D721Med (cell line): ENCODE results near the gene MCMBP.
"Not testable (repeated sequence)": the region's sequence is repeated elsewhere in the genome, so short reads cannot be mapped to it uniquely, and the experiment has no call there.

Experiments used
- DNase-seq: peaks from one replicate; pipeline ENCODE4 v3.0.0; 2011; ENCODE audit warnings: low spot score; ENCODE audit not compliant: insufficient read length
- FAIRE-seq: peaks from 2 replicates; lab custom pipeline; 2011; peaks lifted over from hg19 to GRCh38; lab: Jason Lieb, UNC
- CTCF ChIP-seq: IDR thresholded peaks from 2 replicates; pipeline ENCODE4 v1.5.1; 2012; ENCODE audit warnings: mild to moderate bottlenecking, control low read depth; ENCODE audit not compliant: insufficient read depth; ENCODE audit errors: missing control alignments

The MCMBP gene

GRCh38 chr10:119871881-119872609 is 598 bp downstream of the MCMBP start:
- no peak for TF ChIP-seq CTCF
- no peak for DNase-seq
- FAIRE-seq = no peak

GRCh38 chr10:119869398-119869797 is 3.2 kb downstream of the MCMBP start:
- DNase-seq, FAIRE-seq: not testable (repeated sequence)

GRCh38 chr10:119867317-119867716 is 5.3 kb downstream of the MCMBP start:
- FAIRE-seq (no peak), DNase-seq (no peak)
- no peak for TF ChIP-seq CTCF

- DNase-seq = no peak
- no peak for FAIRE-seq
- TF ChIP-seq CTCF = no peak
Measured at GRCh38 chr10:119865699-119866240, 6.9 kb downstream of the MCMBP start.

- FAIRE-seq = no peak
Measured at GRCh38 chr10:119863951-119864565, 8.6 kb downstream of the MCMBP start.

GRCh38 chr10:119862524-119862923 is 10.1 kb downstream of the MCMBP start:
- no peak for TF ChIP-seq CTCF
- FAIRE-seq (no peak), DNase-seq (no peak)

More at GRCh38 chr10:119863951-119864565, 8.6 kb downstream of the MCMBP start:
- no peak for TF ChIP-seq CTCF
- no peak for DNase-seq

GRCh38 chr10:119860866-119861607 is 11.6 kb downstream of the MCMBP start:
- no peak for DNase-seq

More at GRCh38 chr10:119860866-119861607, 11.6 kb downstream of the MCMBP start:
- FAIRE-seq = no peak
- TF ChIP-seq CTCF = no peak
